Measurements from ENCODE around the gene TTC7B.

The TTC7B gene

GRCh38 chr14:90674716-90675115, 141.5 kb downstream of the TTC7B start:
- no peak for DNase-seq (ENCODE audit: low read depth)

- no peak for DNase-seq (ENCODE audit: low read depth)
These were observed 142.1 kb downstream of the TTC7B start for GRCh38 chr14:90674043-90674670.

- no peak for DNase-seq (ENCODE audit: low read depth)
These were observed 144.6 kb downstream of the TTC7B start for GRCh38 chr14:90671382-90672234.

GRCh38 chr14:90669731-90670130, 146.5 kb downstream of the TTC7B start:
- no peak for DNase-seq (ENCODE audit: low read depth)

GRCh38 chr14:90666571-90666970, 149.7 kb downstream of the TTC7B start:
- DNase-seq (ENCODE audit: low read depth), result no peak

GRCh38 chr14:90665321-90666000, 150.8 kb downstream of the TTC7B start:
- DNase-seq (ENCODE audit: low read depth), result no peak

GRCh38 chr14:90664911-90665310, 151.3 kb downstream of the TTC7B start:
- DNase-seq (ENCODE audit: low read depth), result no peak

- DNase-seq (ENCODE audit: low read depth), result no peak
These were observed 152.6 kb downstream of the TTC7B start for GRCh38 chr14:90663680-90664079.

- no peak for DNase-seq (ENCODE audit: low read depth)
These were observed 153.1 kb downstream of the TTC7B start for GRCh38 chr14:90663140-90663539.

- DNase-seq (ENCODE audit: low read depth), result no peak
These were observed 154.4 kb downstream of the TTC7B start for GRCh38 chr14:90661866-90662265.

GRCh38 chr14:90660865-90661570, 155.2 kb downstream of the TTC7B start:
- no peak for DNase-seq (ENCODE audit: low read depth)

GRCh38 chr14:90659156-90659555, 157.1 kb downstream of the TTC7B start:
- no peak for DNase-seq (ENCODE audit: low read depth)

- no peak for DNase-seq (ENCODE audit: low read depth)
These were observed 157.7 kb downstream of the TTC7B start for GRCh38 chr14:90658541-90658967.

GRCh38 chr14:90656973-90657372, 159.3 kb downstream of the TTC7B start:
- DNase-seq (ENCODE audit: low read depth), result no peak

GRCh38 chr14:90655829-90656228, 160.4 kb downstream of the TTC7B start:
- DNase-seq (ENCODE audit: low read depth), result no peak

- DNase-seq (ENCODE audit: low read depth), result no peak
These were observed 161.4 kb downstream of the TTC7B start for GRCh38 chr14:90654831-90655276.

GRCh38 chr14:90652626-90653025, 163.6 kb downstream of the TTC7B start:
- no peak for DNase-seq (ENCODE audit: low read depth)

- DNase-seq (ENCODE audit: low read depth), result no peak
These were observed 164.2 kb downstream of the TTC7B start for GRCh38 chr14:90651976-90652560.

GRCh38 chr14:90651271-90651804, 164.9 kb downstream of the TTC7B start:
- DNase-seq (ENCODE audit: low read depth), result no peak

- DNase-seq (ENCODE audit: low read depth), result no peak
These were observed 166.6 kb downstream of the TTC7B start for GRCh38 chr14:90649557-90650135.

GRCh38 chr14:90649083-90649482, 167.1 kb downstream of the TTC7B start:
- DNase-seq (ENCODE audit: low read depth), result no peak
